Neural progenitor cell (in vitro differentiated cells): ENCODE results near the gene FAM53A. TPM values are rescaled to one million over a fixed set of nuclear protein-coding genes. Genes with fewer than 3 reads are reported as not detected.
A peak's percentile ranks its signal among the peaks of the same experiment; 100 is the strongest.

Experiments
- DNase-seq: peaks from one replicate; pipeline ENCODE4 v3.0.0-alpha.2; 2016; ENCODE audit warnings: low spot score
- H2AFZ ChIP-seq: fragments of 200-600 bp; sonication (generic); replicated peaks from 2 replicates; pipeline ENCODE4 v1.6.1; 2016; ENCODE audit warnings: antibody characterized with exemption
- H3F3A ChIP-seq: fragments of 200-600 bp; sonication (generic); 2 replicates; pipeline ENCODE4 v1.6.1; 2016; ENCODE audit warnings: antibody characterized with exemption, low read depth
- H3K27ac ChIP-seq: fragments of 200-600 bp; sonication (generic); 2 replicates; pipeline ENCODE4 v1.5.1; 2016; ENCODE audit warnings: mild to moderate bottlenecking
- H3K27me3 ChIP-seq: fragments of 200-600 bp; sonication (generic); 2 replicates; pipeline ENCODE4 v1.6.1; 2016; ENCODE audit warnings: mild to moderate bottlenecking, moderate library complexity
- H3K36me3 ChIP-seq: fragments of 200-600 bp; sonication (generic); 2 replicates; pipeline ENCODE4 v1.5.1; 2016
- H3K4me1 ChIP-seq: fragments of 200-600 bp; sonication (generic); 2 replicates; pipeline ENCODE4 v1.6.1; 2016; ENCODE audit warnings: mixed run types
- H3K4me2 ChIP-seq: fragments of 200-600 bp; sonication (generic); 2 replicates; pipeline ENCODE4 v1.6.1; 2016
- H3K4me3 ChIP-seq: fragments of 200-600 bp; sonication (generic); 2 replicates; pipeline ENCODE4 v1.5.1; 2016
- H3K79me2 ChIP-seq: fragments of 200-600 bp; sonication (generic); 2 replicates; pipeline ENCODE4 v1.6.1; 2016; ENCODE audit warnings: low read depth
- H3K9ac ChIP-seq: fragments of 200-600 bp; sonication (generic); 2 replicates; pipeline ENCODE4 v1.6.1; 2016
- H3K9me3 ChIP-seq: fragments of 200-600 bp; sonication (generic); 2 replicates; pipeline ENCODE4 v1.5.1; 2016; ENCODE audit warnings: low read depth
- H4K20me1 ChIP-seq: fragments of 200-600 bp; sonication (generic); 2 replicates; pipeline ENCODE4 v1.6.1; 2016; ENCODE audit warnings: low read depth
- H3K27ac Mint-ChIP-seq: 3 replicates; pipeline ENCODE4 v1.8.0; 2021; ENCODE audit warnings: mixed read lengths
- H3K27me3 Mint-ChIP-seq: 2 replicates; pipeline ENCODE4 v1.8.0; 2022; ENCODE audit warnings: low read depth, mild to moderate bottlenecking, inconsistent platforms, moderate library complexity, mixed read lengths; ENCODE audit not compliant: insufficient read depth
- H3K36me3 Mint-ChIP-seq: 3 replicates; pipeline ENCODE4 v1.8.0; 2021; ENCODE audit warnings: mixed read lengths
- H3K4me1 Mint-ChIP-seq: 3 replicates; pipeline ENCODE4 v1.8.0; 2021; ENCODE audit warnings: mixed read lengths
- H3K4me3 Mint-ChIP-seq: 3 replicates; pipeline ENCODE4 v1.8.0; 2021; ENCODE audit warnings: mild to moderate bottlenecking, moderate library complexity, mixed read lengths
- H3K9me3 Mint-ChIP-seq: 3 replicates; pipeline ENCODE4 v1.8.0; 2020; ENCODE audit warnings: mixed read lengths
- CTCF ChIP-seq: fragments of 200-600 bp; sonication (generic); IDR thresholded peaks from 2 replicates; pipeline ENCODE4 v1.5.1; 2017; ENCODE audit warnings: antibody characterized with exemption, mild to moderate bottlenecking
- EZH2 ChIP-seq: fragments of 200-600 bp; sonication (generic); IDR thresholded peaks from 2 replicates; pipeline ENCODE4 v1.6.1; 2017; ENCODE audit warnings: antibody characterized with exemption, mild to moderate bottlenecking, moderate library complexity
- EZH2phosphoT487 ChIP-seq: fragments of 200-600 bp; sonication (generic); IDR thresholded peaks from 2 replicates; pipeline ENCODE4 v1.6.1; 2017; ENCODE audit warnings: antibody characterized with exemption
- total RNA-seq: library from RNA; depleted of rRNA; stranded (reverse); fragments of >200 nt; gene quantifications from 2 replicates; pipeline ENCODE4 v1.2.3, GENCODE V29; 2015; ENCODE audit warnings: low replicate concordance

FAM53A gene
- total RNA-seq, 1 donor from 2014 or later = 3.2 TPM

- Histone ChIP-seq H3F3A (peaks cover 66% of the 10 kb centered on the region), H3K4me1 (peaks cover 10% of the 10 kb centered on the region), H3K27me3 (no peaks in the 10 kb centered on the region), H3K9me3 (no peaks in the 10 kb centered on the region), H3K27ac (no peak overlapping the region), H4K20me1 (peaks cover 91% of the 10 kb centered on the region), H3K4me3 (no peak overlapping the region), H3K79me2 (peaks cover 83% of the 10 kb centered on the region), H3K4me2 (no peak overlapping the region), H3K9ac (no peak overlapping the region), H3K36me3 (peaks cover 4% of the 10 kb centered on the region), H2AFZ (no peak overlapping the region)
- no peak overlapping the region for H3K27ac Mint-ChIP-seq
- peaks cover 25% of the 10 kb centered on the region for H3K36me3 Mint-ChIP-seq
- H3K27me3 Mint-ChIP-seq = peaks cover 2% of the 10 kb centered on the region
- no peaks in the 10 kb centered on the region for H3K9me3 Mint-ChIP-seq
- peaks cover 30% of the 10 kb centered on the region for H3K4me1 Mint-ChIP-seq
- peak overlapping the region; percentile 28 for H3K4me3 Mint-ChIP-seq
- peak; percentile 91 for DNase-seq
- no peak for TF ChIP-seq EZH2
- no peak for TF ChIP-seq EZH2phosphoT487
- peak; percentile 98 for TF ChIP-seq CTCF
Observed at GRCh38 chr4:1726146-1726934, 42.2 kb upstream of the FAM53A start.

GRCh38 chr4:1725521-1725920, 41.4 kb upstream of the FAM53A start:
- Histone ChIP-seq H3K4me1 (peaks cover 10% of the 10 kb centered on the region), H3K9me3 (no peaks in the 10 kb centered on the region), H3K27ac (no peak overlapping the region), H3K4me3 (no peak overlapping the region), H2AFZ (no peak overlapping the region), H3F3A (peaks cover 71% of the 10 kb centered on the region), H3K79me2 (peaks cover 76% of the 10 kb centered on the region), H3K9ac (no peak overlapping the region), H3K4me2 (no peak overlapping the region), H3K36me3 (no peaks in the 10 kb centered on the region), H4K20me1 (peaks cover 83% of the 10 kb centered on the region), H3K27me3 (no peaks in the 10 kb centered on the region)
- no peaks in the 10 kb centered on the region for H3K9me3 Mint-ChIP-seq
- peaks cover 2% of the 10 kb centered on the region for H3K27me3 Mint-ChIP-seq
- H3K27ac Mint-ChIP-seq = no peak overlapping the region
- TF ChIP-seq CTCF (no peak), EZH2phosphoT487 (no peak), EZH2 (no peak)
- H3K4me1 Mint-ChIP-seq = peaks cover 30% of the 10 kb centered on the region
- H3K4me3 Mint-ChIP-seq = peak overlapping the region; percentile 52
- DNase-seq = no peak
- H3K36me3 Mint-ChIP-seq = peaks cover 20% of the 10 kb centered on the region

GRCh38 chr4:1723131-1723801, 39.2 kb upstream of the FAM53A start:
- Mint-ChIP-seq H3K36me3 (peaks cover 18% of the 10 kb centered on the region), H3K4me3 (peak overlapping the region; percentile 98), H3K9me3 (no peaks in the 10 kb centered on the region), H3K27me3 (peaks cover 2% of the 10 kb centered on the region), H3K4me1 (peaks cover 36% of the 10 kb centered on the region), H3K27ac (no peak overlapping the region)
- TF ChIP-seq EZH2 = no peak
- TF ChIP-seq EZH2phosphoT487 = no peak
- no peak for TF ChIP-seq CTCF
- Histone ChIP-seq H3K36me3 (no peaks in the 10 kb centered on the region), H3K4me1 (peaks cover 21% of the 10 kb centered on the region), H3K27ac (no peak overlapping the region), H3K27me3 (no peaks in the 10 kb centered on the region), H3K4me2 (peak overlapping the region; percentile 95), H3K79me2 (peaks cover 72% of the 10 kb centered on the region), H3K4me3 (peak overlapping the region; percentile 95), H3K9me3 (no peaks in the 10 kb centered on the region), H2AFZ (no peak overlapping the region), H4K20me1 (peaks cover 77% of the 10 kb centered on the region), H3F3A (peaks cover 69% of the 10 kb centered on the region), H3K9ac (peak overlapping the region; percentile 88)
- DNase-seq = no peak
